B cell (primary cell): ENCODE measurements around the gene SMAD1. TPM values are rescaled to one million over a fixed set of nuclear protein-coding genes. Genes with fewer than 3 reads are reported as not detected.

Source experiments
- ATAC-seq: fragments of 200-7000 bp; cut with Tn5 transposase; one replicate; pipeline ENCODE4 v1.10.0; 2021; ENCODE audit warnings: low read depth, mild to moderate bottlenecking, moderate number of reproducible peaks, moderate library complexity
- CTCF ChIA-PET: fragments of 350-600 bp; sonication (Branson Sonifier 250); formaldehyde crosslinking; loops from one replicate; lab custom pipeline; 2021; ENCODE audit warnings: antibody characterized with exemption, inconsistent platforms; lab: Charles Lee
- POLR2A ChIA-PET: fragments of 350-600 bp; sonication (Branson Sonifier 250); formaldehyde crosslinking; loops from one replicate; lab custom pipeline; 2021; ENCODE audit warnings: antibody characterized with exemption; lab: Charles Lee
- DNase-seq: peaks from one replicate; pipeline ENCODE4 v3.0.0; 2013
- H2AFZ ChIP-seq: 2 replicates; pipeline ENCODE4 v1.6.1; 2012; ENCODE audit warnings: mild to moderate bottlenecking, low read depth, low read length; ENCODE audit not compliant: insufficient read depth, poor library complexity, severe bottlenecking
- H3K27ac ChIP-seq, 2 donors: 1 replicate in 1 of 2; 2 replicates in 1 of 2; pipeline ENCODE4 v1.5.1; 2012 to 2013; ENCODE audit warnings: low read length in 2 of 2, mild to moderate bottlenecking in 2 of 2, moderate library complexity in 1 of 2
- H3K27me3 ChIP-seq, 4 experiments: fragments of 200-600 bp in 1 of 4; sonication (generic) in 1 of 4; replicated peaks in 1 of 4; 1 replicate in 2 of 4; 2 replicates in 2 of 4; pipeline versions ENCODE4 v1.6.1 to v1.7.0; 2013 to 2016; ENCODE audit warnings: low read length in 3 of 4, mild to moderate bottlenecking in 2 of 4, mixed read lengths in 1 of 4, moderate library complexity in 1 of 4; ENCODE audit not compliant: insufficient read depth in 4 of 4, control insufficient read depth in 3 of 4; ENCODE audit errors: control extremely low read depth in 1 of 4
- H3K36me3 ChIP-seq, 2 experiments: replicated peaks in 1 of 2; 1 replicate in 1 of 2; 2 replicates in 1 of 2; pipeline versions ENCODE4 v1.6.1 to v1.7.1; 2013; ENCODE audit warnings: low read length in 1 of 2; ENCODE audit not compliant: insufficient read depth in 2 of 2, control insufficient read depth in 1 of 2; ENCODE audit errors: control extremely low read depth in 1 of 2, extremely low read depth in 1 of 2
- H3K4me1 ChIP-seq, 2 donors: fragments of 200-600 bp in 1 of 2; sonication (generic) in 1 of 2; 1 replicate in 1 of 2; 2 replicates in 1 of 2; pipeline versions ENCODE4 v1.5.1 to v1.6.1; 2013 to 2017; ENCODE audit warnings: low read length in 2 of 2; ENCODE audit not compliant: control insufficient read depth in 2 of 2, insufficient read depth in 2 of 2
- H3K4me2 ChIP-seq: replicated peaks from 2 replicates; pipeline ENCODE3; 2012; ENCODE audit warnings: mild to moderate bottlenecking, low read depth, low read length; ENCODE audit not compliant: poor library complexity, severe bottlenecking
- H3K4me3 ChIP-seq, 5 experiments: fragments of 200-600 bp in 1 of 5; sonication (generic) in 1 of 5; 1 replicate in 3 of 5; 2 replicates in 2 of 5; pipeline versions ENCODE4 v1.5.1 to v1.7.0; 2011 to 2016; ENCODE audit warnings: low read length in 4 of 5, mild to moderate bottlenecking in 4 of 5, low read depth in 2 of 5, control low read depth in 1 of 5, moderate library complexity in 1 of 5; ENCODE audit not compliant: insufficient read depth in 1 of 5; ENCODE audit errors: control extremely low read depth in 1 of 5, extremely low read depth in 1 of 5
- H3K79me2 ChIP-seq: fragments of 200-600 bp; sonication (generic); one replicate; pipeline ENCODE4 v1.6.0; 2016; ENCODE audit warnings: low read length; ENCODE audit not compliant: control insufficient read depth, insufficient read depth
- H3K9ac ChIP-seq: fragments of 200-600 bp; sonication (generic); 2 replicates; pipeline ENCODE4 v1.6.1; 2017; ENCODE audit warnings: mild to moderate bottlenecking, low read length, moderate library complexity
- H3K9me3 ChIP-seq, 3 donors: one replicate each; pipeline versions ENCODE4 v1.6.1 to v1.7.1; 2013; ENCODE audit warnings: low read length in 2 of 3; ENCODE audit not compliant: control insufficient read depth in 2 of 3, insufficient read depth in 1 of 3; ENCODE audit errors: control extremely low read depth in 1 of 3
- H4K20me1 ChIP-seq: 2 replicates; pipeline ENCODE4 v1.6.0; 2012; ENCODE audit warnings: mild to moderate bottlenecking, low read length; ENCODE audit not compliant: insufficient read depth, control insufficient read depth, poor library complexity, severe bottlenecking
- H3K27ac Mint-ChIP-seq: one replicate; pipeline ENCODE4 v1.8.0; 2021; ENCODE audit warnings: mixed read lengths
- H3K27me3 Mint-ChIP-seq: one replicate; pipeline ENCODE4 v1.8.0; 2021; ENCODE audit warnings: mixed read lengths
- H3K4me1 Mint-ChIP-seq: one replicate; pipeline ENCODE4 v1.8.0; 2021; ENCODE audit warnings: mixed read lengths
- H3K4me3 Mint-ChIP-seq: one replicate; pipeline ENCODE4 v1.8.0; 2021; ENCODE audit warnings: mixed read lengths
- H3K9me3 Mint-ChIP-seq: one replicate; pipeline ENCODE4 v1.8.0; 2022; ENCODE audit warnings: mixed read lengths; ENCODE audit not compliant: insufficient read depth
- EZH2 ChIP-seq: IDR thresholded peaks from 2 replicates; pipeline ENCODE4 v1.6.1; 2012; ENCODE audit warnings: borderline replicate concordance, low read depth, mild to moderate bottlenecking, moderate library complexity, low read length; ENCODE audit not compliant: insufficient read depth, poor library complexity, severe bottlenecking
- WGBS: methylation state at CpG from one replicate; pipeline ENCODE4 v1.1.5; 2013; ENCODE audit warnings: missing lambda C conversion rate; ENCODE audit not compliant: insufficient coverage; 5-methylcytosine and 5-hydroxymethylcytosine counted together
- intact Hi-C: fragments of 100-400 bp; cut with micrococcal nuclease; formaldehyde crosslinking; loops from one replicate; pipeline ENCODE4 v1.10.0; 2022
- polyA plus RNA-seq: library from polyadenylated mRNA; depleted of rRNA; stranded (reverse); fragments of >200 nt; gene quantifications from 2 replicates; pipeline ENCODE4 v1.2.3, GENCODE V29; 2012
- total RNA-seq, 2 donors: library from RNA; stranded (reverse); fragments of 120-200 nt in 1 of 2; gene quantifications; 1 replicate in 1 of 2; 2 replicates in 1 of 2; pipeline versions ENCODE4 v1.2.3 to v1.2.4, GENCODE V29; 2013 to 2022
- TF ChIP-seq, protein P1 (sequence below): fragments of 200-600 bp; IDR thresholded peaks from one replicate; pipeline ENCODE4 v1.8.0; 2022; ENCODE audit warnings: antibody characterized with exemption, mild to moderate bottlenecking

Gene SMAD1
- total and polyA plus RNA-seq, 2 donors (not counting 1 experiment from before 2014, with no cell fraction given), result 0.12 TPM; not detected in 1

DNA sequence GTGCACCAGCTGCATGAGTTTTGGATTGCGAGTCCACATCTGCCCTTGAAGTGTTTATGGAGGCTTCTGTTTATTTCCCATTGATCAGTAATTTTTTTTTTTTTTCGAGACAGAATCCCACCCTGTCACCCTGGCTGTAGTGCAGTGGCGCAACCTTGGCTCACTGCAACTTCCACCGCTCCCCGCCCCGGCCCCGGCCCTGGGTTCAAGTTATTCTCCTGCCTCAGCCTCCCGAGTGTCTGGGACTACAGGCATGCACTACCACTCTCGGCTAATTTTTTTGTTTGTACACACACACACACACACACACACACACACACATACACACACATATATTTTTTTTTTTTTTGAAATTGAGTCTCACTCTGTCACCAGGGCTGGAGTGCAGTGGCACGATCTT, 46.1 kb downstream of the SMAD1 start:
- no peak overlapping the region for H3K9ac ChIP-seq
- no peak overlapping the region for H3K27ac Mint-ChIP-seq
- H3K79me2 ChIP-seq, result no peaks in the 10 kb centered on the region
- TF ChIP-seq, protein P1, sequence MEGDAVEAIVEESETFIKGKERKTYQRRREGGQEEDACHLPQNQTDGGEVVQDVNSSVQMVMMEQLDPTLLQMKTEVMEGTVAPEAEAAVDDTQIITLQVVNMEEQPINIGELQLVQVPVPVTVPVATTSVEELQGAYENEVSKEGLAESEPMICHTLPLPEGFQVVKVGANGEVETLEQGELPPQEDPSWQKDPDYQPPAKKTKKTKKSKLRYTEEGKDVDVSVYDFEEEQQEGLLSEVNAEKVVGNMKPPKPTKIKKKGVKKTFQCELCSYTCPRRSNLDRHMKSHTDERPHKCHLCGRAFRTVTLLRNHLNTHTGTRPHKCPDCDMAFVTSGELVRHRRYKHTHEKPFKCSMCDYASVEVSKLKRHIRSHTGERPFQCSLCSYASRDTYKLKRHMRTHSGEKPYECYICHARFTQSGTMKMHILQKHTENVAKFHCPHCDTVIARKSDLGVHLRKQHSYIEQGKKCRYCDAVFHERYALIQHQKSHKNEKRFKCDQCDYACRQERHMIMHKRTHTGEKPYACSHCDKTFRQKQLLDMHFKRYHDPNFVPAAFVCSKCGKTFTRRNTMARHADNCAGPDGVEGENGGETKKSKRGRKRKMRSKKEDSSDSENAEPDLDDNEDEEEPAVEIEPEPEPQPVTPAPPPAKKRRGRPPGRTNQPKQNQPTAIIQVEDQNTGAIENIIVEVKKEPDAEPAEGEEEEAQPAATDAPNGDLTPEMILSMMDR, result no peak
- no peak for TF ChIP-seq EZH2
- DNase-seq (no peak), ATAC-seq (no peak)
- CTCF ChIA-PET, result no interaction called here
- H3K27ac ChIP-seq, result no peak overlapping the region
- no peak overlapping the region for H3K4me2 ChIP-seq
- POLR2A ChIA-PET, result no interaction called here
- intact Hi-C loops, result no loop called here
- 96% methylated on average over 6 of the region's 10 CpGs for WGBS
- H2AFZ ChIP-seq, result no peak overlapping the region
- peaks cover 6% of the 10 kb centered on the region for H3K4me1 Mint-ChIP-seq
- H4K20me1 ChIP-seq, result no peaks in the 10 kb centered on the region
- no peaks in the 10 kb centered on the region for H3K4me1 ChIP-seq
- H3K27me3 Mint-ChIP-seq, result no peaks in the 10 kb centered on the region
- no peaks in the 10 kb centered on the region for H3K36me3 ChIP-seq
- H3K4me3 Mint-ChIP-seq, result no peak overlapping the region
- H3K9me3 ChIP-seq, result no peaks in the 10 kb centered on the region
- H3K9me3 Mint-ChIP-seq, result no peaks in the 10 kb centered on the region
- no peaks in the 10 kb centered on the region for H3K27me3 ChIP-seq
- H3K4me3 ChIP-seq, result no peak overlapping the region

DNA sequence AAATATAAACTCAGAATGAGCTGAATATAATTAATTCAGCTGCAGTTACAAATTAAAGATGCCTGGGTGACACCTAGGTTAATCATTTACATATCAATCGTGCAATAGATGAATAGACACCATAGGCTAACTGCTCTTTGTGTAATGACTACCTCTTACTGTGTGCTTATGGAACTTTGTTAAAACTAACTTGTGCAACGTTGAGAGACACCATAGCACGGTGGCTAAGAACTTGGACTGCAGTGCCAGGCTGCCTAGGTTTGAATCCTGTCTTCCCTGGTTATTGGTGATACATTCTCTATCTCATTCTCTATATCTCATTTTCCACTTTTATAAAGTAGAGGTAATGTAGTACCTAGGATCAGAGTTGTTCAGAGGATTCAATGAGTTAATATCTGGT, 46.9 kb downstream of the SMAD1 start:
- H2AFZ ChIP-seq, result no peak overlapping the region
- no peaks in the 10 kb centered on the region for H4K20me1 ChIP-seq
- no peaks in the 10 kb centered on the region for H3K27me3 ChIP-seq
- POLR2A ChIA-PET, result no interaction called here
- H3K9ac ChIP-seq, result no peak overlapping the region
- CTCF ChIA-PET, result no interaction called here
- ATAC-seq, result no peak
- H3K4me1 ChIP-seq, result no peaks in the 10 kb centered on the region
- H3K9me3 ChIP-seq, result no peaks in the 10 kb centered on the region
- no peaks in the 10 kb centered on the region for H3K79me2 ChIP-seq
- H3K36me3 ChIP-seq, result no peaks in the 10 kb centered on the region
- Mint-ChIP-seq H3K4me3 (no peak overlapping the region), H3K27me3 (no peaks in the 10 kb centered on the region), H3K9me3 (no peaks in the 10 kb centered on the region), H3K27ac (no peak overlapping the region), H3K4me1 (peaks cover 6% of the 10 kb centered on the region)
- intact Hi-C loops, result no loop called here
- TF ChIP-seq, protein P1, result no peak
- no peak for TF ChIP-seq EZH2
- WGBS, result no CpG with 5 or more reads among the region's 3 CpGs
- DNase-seq, result no peak
- H3K4me3 ChIP-seq, result no peak overlapping the region
- H3K27ac ChIP-seq, result no peak overlapping the region
- no peak overlapping the region for H3K4me2 ChIP-seq
